GM23338 (cell line): ENCODE data around the gene LRMDA. TPM values are rescaled to one million over a fixed set of nuclear protein-coding genes. Genes with fewer than 3 reads are reported as not detected.
A peak's percentile ranks its signal among the peaks of the same experiment; 100 is the strongest.

ENCODE experiments used
- ATAC-seq: fragments of 200-7000 bp; cut with Tn5 transposase; 3 replicates; pipeline ENCODE4 v1.9.1; 2020
- DNase-seq: peaks from one replicate; pipeline ENCODE4 v3.0.0-alpha.2; 2015; ENCODE audit warnings: low spot score
- H2AFZ ChIP-seq: fragments of 200-600 bp; sonication (generic); 2 replicates; pipeline ENCODE4 v1.8.0; 2016; ENCODE audit warnings: antibody characterized with exemption, mild to moderate bottlenecking, moderate library complexity
- H3F3A ChIP-seq: fragments of 200-600 bp; sonication (generic); replicated peaks from 2 replicates; pipeline ENCODE4 v1.8.0; 2017; ENCODE audit warnings: antibody characterized with exemption, mixed run types, low read depth
- H3K27ac ChIP-seq: fragments of 200-600 bp; sonication (generic); 2 replicates; pipeline ENCODE4 v1.6.1; 2016; ENCODE audit warnings: low read depth
- H3K27me3 ChIP-seq: fragments of 200-600 bp; sonication (generic); 2 replicates; pipeline ENCODE4 v1.8.0; 2016; ENCODE audit warnings: mild to moderate bottlenecking, mixed run types, moderate library complexity; ENCODE audit not compliant: insufficient read depth
- H3K36me3 ChIP-seq: fragments of 200-600 bp; sonication (generic); 2 replicates; pipeline ENCODE4 v1.8.0; 2016; ENCODE audit warnings: mild to moderate bottlenecking; ENCODE audit not compliant: insufficient read depth
- H3K4me1 ChIP-seq: fragments of 200-600 bp; sonication (generic); 2 replicates; pipeline ENCODE4 v1.8.0; 2016; ENCODE audit warnings: mild to moderate bottlenecking, moderate library complexity; ENCODE audit not compliant: insufficient read depth
- H3K4me2 ChIP-seq: fragments of 200-600 bp; sonication (generic); 2 replicates; pipeline ENCODE4 v1.7.1; 2017; ENCODE audit warnings: mixed run types
- H3K4me3 ChIP-seq: fragments of 200-600 bp; sonication (generic); 2 replicates; pipeline ENCODE4 v1.6.1; 2016; ENCODE audit warnings: mixed run types
- H3K79me2 ChIP-seq: fragments of 200-600 bp; sonication (generic); replicated peaks from 2 replicates; pipeline ENCODE4 v1.8.0; 2017; ENCODE audit warnings: mild to moderate bottlenecking; ENCODE audit not compliant: insufficient read depth
- H3K9me2 ChIP-seq: fragments of 200-600 bp; sonication (generic); 2 replicates; pipeline ENCODE4 v1.8.0; 2017; ENCODE audit not compliant: insufficient read depth
- H4K20me1 ChIP-seq: fragments of 200-600 bp; sonication (generic); replicated peaks from 2 replicates; pipeline ENCODE4 v1.8.0; 2017; ENCODE audit warnings: mild to moderate bottlenecking; ENCODE audit not compliant: insufficient read depth
- H3K27ac Mint-ChIP-seq: 2 replicates; pipeline ENCODE4 v1.8.0; 2020; ENCODE audit warnings: inconsistent platforms, mild to moderate bottlenecking, moderate library complexity, mixed read lengths
- H3K27me3 Mint-ChIP-seq: 3 replicates; pipeline ENCODE4 v1.8.0; 2022; ENCODE audit warnings: low read depth, mild to moderate bottlenecking, moderate library complexity, mixed read lengths, inconsistent platforms; ENCODE audit not compliant: insufficient read depth, poor library complexity
- H3K36me3 Mint-ChIP-seq: 3 replicates; pipeline ENCODE4 v1.8.0; 2021; ENCODE audit warnings: low read depth, mild to moderate bottlenecking, inconsistent platforms, moderate library complexity, mixed read lengths
- H3K4me1 Mint-ChIP-seq: 3 replicates; pipeline ENCODE4 v1.8.0; 2020; ENCODE audit warnings: mild to moderate bottlenecking, inconsistent platforms, mixed read lengths
- H3K4me3 Mint-ChIP-seq: 3 replicates; pipeline ENCODE4 v1.8.0; 2021; ENCODE audit warnings: moderate library complexity, mild to moderate bottlenecking, inconsistent platforms, mixed read lengths
- H3K9me3 Mint-ChIP-seq: 3 replicates; pipeline ENCODE4 v1.8.0; 2020; ENCODE audit warnings: moderate library complexity, mild to moderate bottlenecking, inconsistent platforms, mixed read lengths
- CREB1 ChIP-seq: fragments of 250-450 bp; sonication (Bioruptor Pico); IDR thresholded peaks from 2 replicates; pipeline ENCODE4 v1.5.0; 2020; ENCODE audit warnings: low read depth, mild to moderate bottlenecking, moderate library complexity
- ETS1 ChIP-seq: IDR thresholded peaks from 2 replicates; pipeline ENCODE4 v1.6.1; 2016; ENCODE audit warnings: antibody characterized with exemption
- EZH2 ChIP-seq: fragments of 200-600 bp; sonication (generic); IDR thresholded peaks from one replicate; pipeline ENCODE4 v1.8.0; 2017; ENCODE audit warnings: antibody characterized with exemption, mild to moderate bottlenecking, low read depth; ENCODE audit not compliant: unreplicated experiment
- EZH2phosphoT487 ChIP-seq: fragments of 200-600 bp; sonication (generic); IDR thresholded peaks from one replicate; pipeline ENCODE4 v1.8.1; 2018; ENCODE audit warnings: antibody characterized with exemption; ENCODE audit not compliant: unreplicated experiment
- JUNB ChIP-seq: IDR thresholded peaks from one replicate; pipeline ENCODE4 v1.6.1; 2016; ENCODE audit warnings: antibody characterized with exemption; ENCODE audit not compliant: unreplicated experiment
- NANOG ChIP-seq: IDR thresholded peaks from 2 replicates; pipeline ENCODE4 v1.6.1; 2016; ENCODE audit warnings: antibody characterized with exemption, borderline replicate concordance
- STAT1 ChIP-seq: IDR thresholded peaks from one replicate; pipeline ENCODE4 v1.6.1; 2016; ENCODE audit warnings: antibody characterized with exemption; ENCODE audit not compliant: unreplicated experiment
- ZNF114 ChIP-seq: fragments of 250-450 bp; sonication (Bioruptor Pico); IDR thresholded peaks from 2 replicates; pipeline ENCODE4 v1.5.0; 2020; ENCODE audit warnings: mild to moderate bottlenecking, moderate library complexity
- ZNF331 ChIP-seq: fragments of 250-450 bp; sonication (Bioruptor Pico); IDR thresholded peaks from 2 replicates; pipeline ENCODE4 v1.5.0; 2020; ENCODE audit warnings: low read depth, mild to moderate bottlenecking, moderate library complexity
- polyA plus RNA-seq: library from polyadenylated mRNA; unstranded; fragments of >200 nt; fragmentation: Nextera tagmentation; extraction: Ambion mirVana; gene quantifications from 2 replicates; pipeline ENCODE4 v1.2.1, GENCODE V29; 2016
- total RNA-seq: library from RNA; depleted of rRNA; stranded (reverse); fragments of >200 nt; shearing (Covaris generic); gene quantifications from 2 replicates; pipeline ENCODE4 v1.2.3, GENCODE V29; 2014
- TF ChIP-seq, protein P1 (sequence below), 2 experiments: fragments of 200-600 bp in 1 of 2; sonication (generic) in 1 of 2; conservative IDR thresholded peaks; 2 replicates each; pipeline versions ENCODE4 v1.5.1 to v1.6.1; 2016 to 2017; ENCODE audit warnings: antibody characterized with exemption in 2 of 2, low read depth in 2 of 2, mild to moderate bottlenecking in 2 of 2, moderate library complexity in 1 of 2
- TF ChIP-seq, protein P2 (sequence below): IDR thresholded peaks from one replicate; pipeline ENCODE4 v1.6.1; 2018; ENCODE audit warnings: antibody characterized with exemption; ENCODE audit not compliant: unreplicated experiment

LRMDA gene
- total and polyA plus RNA-seq, 2 experiments from 2014 or later = 0.90 to 1.8 TPM

DNA sequence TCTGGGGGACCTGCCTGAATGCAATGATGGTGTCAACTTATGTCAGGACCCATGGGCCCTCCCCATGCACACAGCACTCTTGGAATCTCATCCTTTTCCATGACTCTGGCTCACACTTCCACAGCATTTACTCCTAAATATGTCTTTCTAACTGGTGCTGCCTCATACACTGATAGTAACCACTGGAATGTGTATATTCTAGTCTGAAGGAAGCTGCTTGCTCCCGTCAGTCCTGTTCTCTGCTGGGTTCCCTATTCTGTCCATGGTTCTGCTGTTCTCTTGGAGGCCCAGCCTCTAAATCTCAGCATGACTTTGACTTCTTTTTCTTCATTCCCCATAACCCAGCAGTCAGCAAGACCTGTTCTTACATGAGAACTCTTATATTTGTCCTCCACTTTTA lies 1151.1 kb downstream of the LRMDA start (continued):
- TF ChIP-seq EZH2 (no peak), ETS1 (no peak), STAT1 (no peak), NANOG (no peak), JUNB (no peak)
- TF ChIP-seq, protein P1, sequence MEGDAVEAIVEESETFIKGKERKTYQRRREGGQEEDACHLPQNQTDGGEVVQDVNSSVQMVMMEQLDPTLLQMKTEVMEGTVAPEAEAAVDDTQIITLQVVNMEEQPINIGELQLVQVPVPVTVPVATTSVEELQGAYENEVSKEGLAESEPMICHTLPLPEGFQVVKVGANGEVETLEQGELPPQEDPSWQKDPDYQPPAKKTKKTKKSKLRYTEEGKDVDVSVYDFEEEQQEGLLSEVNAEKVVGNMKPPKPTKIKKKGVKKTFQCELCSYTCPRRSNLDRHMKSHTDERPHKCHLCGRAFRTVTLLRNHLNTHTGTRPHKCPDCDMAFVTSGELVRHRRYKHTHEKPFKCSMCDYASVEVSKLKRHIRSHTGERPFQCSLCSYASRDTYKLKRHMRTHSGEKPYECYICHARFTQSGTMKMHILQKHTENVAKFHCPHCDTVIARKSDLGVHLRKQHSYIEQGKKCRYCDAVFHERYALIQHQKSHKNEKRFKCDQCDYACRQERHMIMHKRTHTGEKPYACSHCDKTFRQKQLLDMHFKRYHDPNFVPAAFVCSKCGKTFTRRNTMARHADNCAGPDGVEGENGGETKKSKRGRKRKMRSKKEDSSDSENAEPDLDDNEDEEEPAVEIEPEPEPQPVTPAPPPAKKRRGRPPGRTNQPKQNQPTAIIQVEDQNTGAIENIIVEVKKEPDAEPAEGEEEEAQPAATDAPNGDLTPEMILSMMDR (conservative IDR thresholded peaks at IDR 0.05; ENCODE audit: low read depth in 2 of 2) = no peak
- TF ChIP-seq, protein P2, sequence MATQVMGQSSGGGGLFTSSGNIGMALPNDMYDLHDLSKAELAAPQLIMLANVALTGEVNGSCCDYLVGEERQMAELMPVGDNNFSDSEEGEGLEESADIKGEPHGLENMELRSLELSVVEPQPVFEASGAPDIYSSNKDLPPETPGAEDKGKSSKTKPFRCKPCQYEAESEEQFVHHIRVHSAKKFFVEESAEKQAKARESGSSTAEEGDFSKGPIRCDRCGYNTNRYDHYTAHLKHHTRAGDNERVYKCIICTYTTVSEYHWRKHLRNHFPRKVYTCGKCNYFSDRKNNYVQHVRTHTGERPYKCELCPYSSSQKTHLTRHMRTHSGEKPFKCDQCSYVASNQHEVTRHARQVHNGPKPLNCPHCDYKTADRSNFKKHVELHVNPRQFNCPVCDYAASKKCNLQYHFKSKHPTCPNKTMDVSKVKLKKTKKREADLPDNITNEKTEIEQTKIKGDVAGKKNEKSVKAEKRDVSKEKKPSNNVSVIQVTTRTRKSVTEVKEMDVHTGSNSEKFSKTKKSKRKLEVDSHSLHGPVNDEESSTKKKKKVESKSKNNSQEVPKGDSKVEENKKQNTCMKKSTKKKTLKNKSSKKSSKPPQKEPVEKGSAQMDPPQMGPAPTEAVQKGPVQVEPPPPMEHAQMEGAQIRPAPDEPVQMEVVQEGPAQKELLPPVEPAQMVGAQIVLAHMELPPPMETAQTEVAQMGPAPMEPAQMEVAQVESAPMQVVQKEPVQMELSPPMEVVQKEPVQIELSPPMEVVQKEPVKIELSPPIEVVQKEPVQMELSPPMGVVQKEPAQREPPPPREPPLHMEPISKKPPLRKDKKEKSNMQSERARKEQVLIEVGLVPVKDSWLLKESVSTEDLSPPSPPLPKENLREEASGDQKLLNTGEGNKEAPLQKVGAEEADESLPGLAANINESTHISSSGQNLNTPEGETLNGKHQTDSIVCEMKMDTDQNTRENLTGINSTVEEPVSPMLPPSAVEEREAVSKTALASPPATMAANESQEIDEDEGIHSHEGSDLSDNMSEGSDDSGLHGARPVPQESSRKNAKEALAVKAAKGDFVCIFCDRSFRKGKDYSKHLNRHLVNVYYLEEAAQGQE = no peak

DNA sequence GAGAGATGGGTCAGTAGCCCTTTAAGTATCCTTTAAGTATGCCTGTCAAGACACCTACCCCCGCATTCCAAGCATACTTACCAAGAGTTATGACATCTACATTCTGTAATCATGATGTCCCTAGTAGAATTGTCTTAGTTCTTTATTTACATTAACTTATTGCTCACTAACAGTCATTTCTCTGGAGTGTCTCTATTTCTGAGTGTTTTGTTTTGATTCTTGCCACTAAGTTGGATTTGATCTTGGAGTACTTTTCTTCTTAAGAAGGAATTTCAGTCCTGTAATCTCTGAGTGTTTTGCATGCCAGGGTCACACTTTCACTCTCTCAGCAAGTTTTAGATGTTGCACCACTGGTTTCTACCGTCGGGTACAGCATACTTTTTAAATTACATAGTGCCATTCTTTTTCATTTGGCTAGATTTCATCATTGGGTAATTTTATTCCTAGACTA lies 1152.3 kb downstream of the LRMDA start:
- H3K27ac ChIP-seq = no peak overlapping the region
- no peaks in the 10 kb centered on the region for H3K36me3 ChIP-seq
- H3K4me3 ChIP-seq = no peak overlapping the region
- peak; percentile 34; the same call in 1 of the 3 replicates for ATAC-seq
- Mint-ChIP-seq H3K9me3 (no peaks in the 10 kb centered on the region; the same call in 2 of the 3 replicates), H3K27me3 (no peaks in the 10 kb centered on the region), H3K36me3 (no peaks in the 10 kb centered on the region), H3K4me3 (no peak overlapping the region), H3K27ac (no peak overlapping the region), H3K4me1 (peaks cover 6% of the 10 kb centered on the region; the same call in 2 of the 3 replicates)
- no peaks in the 10 kb centered on the region for H3K4me1 ChIP-seq
- H2AFZ ChIP-seq = no peak overlapping the region
- H3F3A ChIP-seq = no peaks in the 10 kb centered on the region
- no peaks in the 10 kb centered on the region for H3K79me2 ChIP-seq
- no peaks in the 10 kb centered on the region for H4K20me1 ChIP-seq
- H3K4me2 ChIP-seq = no peak overlapping the region
- H3K27me3 ChIP-seq = no peaks in the 10 kb centered on the region
- DNase-seq = peak; percentile 41
- H3K9me2 ChIP-seq = peaks cover 3% of the 10 kb centered on the region; the same call in 1 of the 2 replicates
- TF ChIP-seq ZNF331 (CRISPR knock-in tag) (no peak), EZH2phosphoT487 (no peak), ZNF114 (CRISPR knock-in tag) (no peak), EZH2 (no peak), CREB1 (no peak), JUNB (no peak)
- TF ChIP-seq, protein P2 = no peak
